ENCODE data around the gene KCNS1.

KCNS1 gene

GRCh38 chr20:45105317-45105716 is 4.4 kb upstream of the KCNS1 start:
- DNase-seq (ENCODE audit: low spot score): no peak

GRCh38 chr20:45104786-45105185 is 3.9 kb upstream of the KCNS1 start:
- DNase-seq (ENCODE audit: low spot score): peak; percentile 86

- no peak for DNase-seq (ENCODE audit: low spot score)
Measured at GRCh38 chr20:45103072-45103471, 2.1 kb upstream of the KCNS1 start.

GRCh38 chr20:45101333-45101850 is 465 bp upstream of the KCNS1 start:
- DNase-seq (ENCODE audit: low spot score): no peak

GRCh38 chr20:45098103-45098773 is 2.7 kb downstream of the KCNS1 start:
- no peak for DNase-seq (ENCODE audit: low spot score)

- DNase-seq (ENCODE audit: low spot score): no peak
Measured at GRCh38 chr20:45097485-45098102, 3.3 kb downstream of the KCNS1 start.

GRCh38 chr20:45096781-45097180 is 4.1 kb downstream of the KCNS1 start:
- DNase-seq (ENCODE audit: low spot score): no peak

- peak; percentile 75 for DNase-seq (ENCODE audit: low spot score)
Measured at GRCh38 chr20:45095805-45096238, 5.1 kb downstream of the KCNS1 start.

GRCh38 chr20:45094864-45095574 is 5.9 kb downstream of the KCNS1 start:
- DNase-seq (ENCODE audit: low spot score): no peak

GRCh38 chr20:45094201-45094600 is 6.7 kb downstream of the KCNS1 start:
- DNase-seq (ENCODE audit: low spot score): no peak

- DNase-seq (ENCODE audit: low spot score): no peak
Measured at GRCh38 chr20:45092898-45093297, 8.0 kb downstream of the KCNS1 start.

GRCh38 chr20:45091366-45091765 is 9.6 kb downstream of the KCNS1 start:
- DNase-seq (ENCODE audit: low spot score): no peak

GRCh38 chr20:45090481-45090880 is 10.4 kb downstream of the KCNS1 start:
- no peak for DNase-seq (ENCODE audit: low spot score)

- DNase-seq (ENCODE audit: low spot score): no peak
Measured at GRCh38 chr20:45088247-45088646, 12.7 kb downstream of the KCNS1 start.

GRCh38 chr20:45087814-45088213 is 13.1 kb downstream of the KCNS1 start:
- no peak for DNase-seq (ENCODE audit: low spot score)

- DNase-seq (ENCODE audit: low spot score): no peak
Measured at GRCh38 chr20:45087097-45087790, 13.7 kb downstream of the KCNS1 start.

GRCh38 chr20:45085867-45086266 is 15.1 kb downstream of the KCNS1 start:
- no peak for DNase-seq (ENCODE audit: low spot score)

- DNase-seq (ENCODE audit: low spot score): no peak
Measured at GRCh38 chr20:45085289-45085688, 15.6 kb downstream of the KCNS1 start.

GRCh38 chr20:45083127-45083526 is 17.8 kb downstream of the KCNS1 start:
- DNase-seq (ENCODE audit: low spot score): no peak

- DNase-seq (ENCODE audit: low spot score): no peak
Measured at GRCh38 chr20:45082468-45082867, 18.5 kb downstream of the KCNS1 start.

- no peak for DNase-seq (ENCODE audit: low spot score)
Measured at GRCh38 chr20:45080867-45081624, 19.9 kb downstream of the KCNS1 start.

GRCh38 chr20:45077559-45077958 is 23.4 kb downstream of the KCNS1 start:
- DNase-seq (ENCODE audit: low spot score): no peak
